ENCODE measurements around the gene DAPK1. TPM values are rescaled to one million over a fixed set of nuclear protein-coding genes. Genes with fewer than 3 reads are reported as not detected.

The DAPK1 gene
- total RNA-seq, result 0.86 and 1.1 TPM in 2 replicates

DNA sequence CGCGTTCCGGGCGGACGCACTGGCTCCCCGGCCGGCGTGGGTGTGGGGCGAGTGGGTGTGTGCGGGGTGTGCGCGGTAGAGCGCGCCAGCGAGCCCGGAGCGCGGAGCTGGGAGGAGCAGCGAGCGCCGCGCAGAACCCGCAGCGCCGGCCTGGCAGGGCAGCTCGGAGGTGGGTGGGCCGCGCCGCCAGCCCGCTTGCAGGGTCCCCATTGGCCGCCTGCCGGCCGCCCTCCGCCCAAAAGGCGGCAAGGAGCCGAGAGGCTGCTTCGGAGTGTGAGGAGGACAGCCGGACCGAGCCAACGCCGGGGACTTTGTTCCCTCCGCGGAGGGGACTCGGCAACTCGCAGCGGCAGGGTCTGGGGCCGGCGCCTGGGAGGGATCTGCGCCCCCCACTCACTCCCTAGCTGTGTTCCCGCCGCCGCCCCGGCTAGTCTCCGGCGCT, at the start of gene DAPK1:
Gene DAPK1, plus strand, starts transcription at position 264 of the 442 bp plus-strand sequence. CDS start 1,211 bp downstream, outside the sequence.

DNA sequence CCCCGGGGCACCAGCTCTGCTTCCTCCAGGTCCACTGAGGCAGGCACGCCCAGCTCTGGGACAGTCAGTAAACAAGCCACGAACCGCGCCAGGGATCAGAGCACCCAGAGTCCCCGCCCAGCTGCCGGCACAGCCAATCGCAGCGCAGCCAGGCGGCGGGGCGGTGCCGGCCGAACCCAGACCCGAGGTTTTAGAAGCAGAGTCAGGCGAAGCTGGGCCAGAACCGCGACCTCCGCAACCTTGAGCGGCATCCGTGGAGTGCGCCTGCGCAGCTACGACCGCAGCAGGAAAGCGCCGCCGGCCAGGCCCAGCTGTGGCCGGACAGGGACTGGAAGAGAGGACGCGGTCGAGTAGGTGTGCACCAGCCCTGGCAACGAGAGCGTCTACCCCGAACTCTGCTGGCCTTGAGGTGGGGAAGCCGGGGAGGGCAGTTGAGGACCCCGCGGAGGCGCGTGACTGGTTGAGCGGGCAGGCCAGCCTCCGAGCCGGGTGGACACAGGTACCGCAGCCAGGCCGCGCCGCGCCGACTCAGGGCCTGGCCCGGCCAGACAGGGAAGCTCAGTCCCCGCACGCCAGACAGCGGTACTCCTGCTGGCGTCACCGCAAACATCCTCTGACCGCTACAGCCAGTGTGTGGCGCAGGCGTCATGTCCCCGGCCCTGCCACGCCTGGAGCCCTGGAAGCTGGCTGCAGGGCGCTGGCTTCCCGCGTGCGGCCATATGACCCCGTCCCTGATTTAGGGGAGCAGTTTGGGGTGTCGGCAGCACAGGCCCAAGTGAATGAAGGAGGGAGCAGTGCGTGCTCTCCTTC, 228.4 kb downstream of the DAPK1 start, which contains the start of gene CTSL:
Gene CTSL, plus strand, starts transcription at position 220 of the 810 bp plus-strand sequence. CDS start 1,485 bp downstream, outside the sequence.

Other genes starting within 250 kb of the DAPK1 start
- gene CTSL, start 228.3 kb downstream of the DAPK1 start, total RNA-seq, result 311 and 406 TPM in 2 replicates